Lung (tissue), 12 donors: ENCODE data around the gene HSP90AB1. TPM values are rescaled to one million over a fixed set of nuclear protein-coding genes. Genes with fewer than 3 reads are reported as not detected.
A peak's percentile ranks its signal among the peaks of the same experiment; 100 is the strongest.

Source experiments
- ATAC-seq: fragments of 200-7000 bp; cut with Tn5 transposase; one replicate; pipeline ENCODE4 v1.9.1; 2020; ENCODE audit warnings: moderate number of reproducible peaks; ENCODE audit not compliant: insufficient read depth, low FRiP score
- DNase-seq, 3 donors: peaks; one replicate each; pipeline ENCODE4 v3.0.0-alpha.2; 2013 to 2017
- H3K27ac ChIP-seq, 2 donors: one replicate each; pipeline ENCODE4 v1.5.1; 2013; ENCODE audit warnings: mild to moderate bottlenecking in 2 of 2, moderate library complexity in 2 of 2, control low read depth in 1 of 2, inconsistent platforms in 1 of 2, low read depth in 1 of 2, low read length in 1 of 2
- H3K27me3 ChIP-seq, 3 donors: one replicate each; pipeline ENCODE4 v1.5.1; 2013; ENCODE audit warnings: low read length in 2 of 3; ENCODE audit not compliant: control insufficient read depth in 3 of 3, insufficient read depth in 3 of 3
- H3K36me3 ChIP-seq, 4 donors: one replicate each; pipeline ENCODE4 v1.5.1; 2013; ENCODE audit warnings: low read length in 4 of 4, mild to moderate bottlenecking in 1 of 4, moderate library complexity in 1 of 4; ENCODE audit not compliant: control insufficient read depth in 4 of 4, insufficient read depth in 4 of 4
- H3K4me1 ChIP-seq, 5 donors: one replicate each; pipeline ENCODE4 v1.5.1; 2013; ENCODE audit warnings: low read length in 5 of 5, mild to moderate bottlenecking in 2 of 5, moderate library complexity in 1 of 5; ENCODE audit not compliant: control insufficient read depth in 5 of 5, insufficient read depth in 5 of 5
- H3K4me3 ChIP-seq: one replicate; pipeline ENCODE4 v1.5.1; 2013; ENCODE audit warnings: mild to moderate bottlenecking, control low read depth, moderate library complexity
- H3K9ac ChIP-seq, 2 donors: one replicate each; pipeline ENCODE4 v1.5.1; 2013; ENCODE audit warnings: low read length in 2 of 2, control low read depth in 1 of 2; ENCODE audit not compliant: insufficient read depth in 1 of 2
- H3K9me3 ChIP-seq, 4 donors: one replicate each; pipeline ENCODE4 v1.5.1; 2013; ENCODE audit warnings: low read length in 3 of 4, mild to moderate bottlenecking in 1 of 4, moderate library complexity in 1 of 4; ENCODE audit not compliant: control insufficient read depth in 4 of 4, insufficient read depth in 3 of 4
- WGBS, 2 donors: extraction: QIAGEN DNeasy Blood & Tissue Kit; methylation state at CpG; one replicate each; pipeline ENCODE4 v1.1.7; 2013; 5-methylcytosine and 5-hydroxymethylcytosine counted together
- polyA plus RNA-seq, 2 donors: library from polyadenylated mRNA; stranded (reverse); fragments of 200-250 nt; gene quantifications; one replicate each; pipeline ENCODE4 v1.2.1, GENCODE V29; 2013
- total RNA-seq, 2 donors: library from RNA; depleted of rRNA in 1 of 2; stranded (reverse); fragments of >200 nt in 1 of 2; gene quantifications; one replicate each; pipeline ENCODE4 v1.2.1, GENCODE V29; 2014 to 2021
- TF ChIP-seq, protein P1 (sequence below): IDR thresholded peaks from 2 replicates; pipeline ENCODE4 v1.5.1; 2012; ENCODE audit warnings: mild to moderate bottlenecking; ENCODE audit errors: control extremely low read depth, extremely low read depth
- donor health status: control.
- donor health status: control.
- donor health status: Bipolar disorder and iron deficiency.
- donor health status: healthy.
- donor health status: DM: yes; HTN: yes; CAD: no.

Gene HSP90AB1
- total and polyA plus RNA-seq, 4 donors, result 289 to 700 (median 509) TPM

DNA sequence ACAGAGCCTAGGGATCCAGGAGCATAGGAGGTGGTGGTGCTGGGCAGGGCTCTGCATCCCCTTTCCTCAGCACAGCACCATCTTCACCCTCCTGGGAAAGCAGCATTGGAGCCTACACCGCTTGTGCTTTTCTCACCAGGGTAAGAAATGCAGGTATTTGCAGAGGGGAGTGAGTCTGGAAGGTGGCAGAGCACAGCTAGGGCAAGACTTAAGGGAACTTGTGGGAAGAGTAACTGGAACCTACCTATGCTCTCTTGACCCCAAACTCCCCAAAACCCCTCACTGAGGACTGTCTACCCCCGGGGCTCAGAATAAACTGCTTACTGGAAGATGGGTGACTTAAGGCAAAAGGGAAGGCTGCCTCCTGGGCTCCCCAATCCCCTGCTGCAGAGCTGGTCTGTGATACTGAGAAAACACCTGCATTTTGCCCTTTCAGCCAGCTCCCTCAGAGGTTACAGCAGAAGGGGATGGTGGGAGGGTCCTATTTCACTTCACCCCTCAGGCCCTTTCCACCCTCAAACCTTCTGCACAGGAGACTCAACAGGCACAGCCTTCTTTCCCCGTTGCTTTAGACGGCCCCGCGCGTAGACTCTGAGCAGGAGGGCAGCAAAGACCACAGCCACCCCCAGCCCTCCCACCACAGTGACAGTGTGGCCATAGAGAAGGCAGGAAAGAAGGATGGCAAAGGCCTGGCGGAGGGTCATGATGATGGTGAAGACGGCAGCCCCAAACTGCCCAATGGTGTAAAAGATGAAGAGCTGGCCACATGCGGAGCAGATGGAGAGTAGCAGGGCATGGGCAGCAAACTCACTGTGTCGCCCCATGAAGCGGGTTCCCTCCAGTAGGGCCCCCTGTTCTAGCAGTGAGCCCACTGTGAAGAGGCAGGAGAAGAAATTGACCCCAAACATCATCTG lies 7.5 kb downstream of the HSP90AB1 start:
- no peak overlapping the region for H3K27ac ChIP-seq
- H3K36me3 ChIP-seq, result peaks cover 44 to 51% (median 45%) of the 10 kb centered on the region in 4 donors
- WGBS, 2 donors, result 83 to 89% methylated on average over 12 of the region's 12 CpGs
- H3K9me3 ChIP-seq, result no peaks in the 10 kb centered on the region
- no peak for ATAC-seq
- peaks cover 0 to 19% (median 5%) of the 10 kb centered on the region in 5 donors for H3K4me1 ChIP-seq
- no peak overlapping the region for H3K9ac ChIP-seq
- DNase-seq, result no peak
- H3K4me3 ChIP-seq, result no peak overlapping the region
- TF ChIP-seq, protein P1, sequence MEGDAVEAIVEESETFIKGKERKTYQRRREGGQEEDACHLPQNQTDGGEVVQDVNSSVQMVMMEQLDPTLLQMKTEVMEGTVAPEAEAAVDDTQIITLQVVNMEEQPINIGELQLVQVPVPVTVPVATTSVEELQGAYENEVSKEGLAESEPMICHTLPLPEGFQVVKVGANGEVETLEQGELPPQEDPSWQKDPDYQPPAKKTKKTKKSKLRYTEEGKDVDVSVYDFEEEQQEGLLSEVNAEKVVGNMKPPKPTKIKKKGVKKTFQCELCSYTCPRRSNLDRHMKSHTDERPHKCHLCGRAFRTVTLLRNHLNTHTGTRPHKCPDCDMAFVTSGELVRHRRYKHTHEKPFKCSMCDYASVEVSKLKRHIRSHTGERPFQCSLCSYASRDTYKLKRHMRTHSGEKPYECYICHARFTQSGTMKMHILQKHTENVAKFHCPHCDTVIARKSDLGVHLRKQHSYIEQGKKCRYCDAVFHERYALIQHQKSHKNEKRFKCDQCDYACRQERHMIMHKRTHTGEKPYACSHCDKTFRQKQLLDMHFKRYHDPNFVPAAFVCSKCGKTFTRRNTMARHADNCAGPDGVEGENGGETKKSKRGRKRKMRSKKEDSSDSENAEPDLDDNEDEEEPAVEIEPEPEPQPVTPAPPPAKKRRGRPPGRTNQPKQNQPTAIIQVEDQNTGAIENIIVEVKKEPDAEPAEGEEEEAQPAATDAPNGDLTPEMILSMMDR, result no peak
- H3K27me3 ChIP-seq, result no peaks in the 10 kb centered on the region

DNA sequence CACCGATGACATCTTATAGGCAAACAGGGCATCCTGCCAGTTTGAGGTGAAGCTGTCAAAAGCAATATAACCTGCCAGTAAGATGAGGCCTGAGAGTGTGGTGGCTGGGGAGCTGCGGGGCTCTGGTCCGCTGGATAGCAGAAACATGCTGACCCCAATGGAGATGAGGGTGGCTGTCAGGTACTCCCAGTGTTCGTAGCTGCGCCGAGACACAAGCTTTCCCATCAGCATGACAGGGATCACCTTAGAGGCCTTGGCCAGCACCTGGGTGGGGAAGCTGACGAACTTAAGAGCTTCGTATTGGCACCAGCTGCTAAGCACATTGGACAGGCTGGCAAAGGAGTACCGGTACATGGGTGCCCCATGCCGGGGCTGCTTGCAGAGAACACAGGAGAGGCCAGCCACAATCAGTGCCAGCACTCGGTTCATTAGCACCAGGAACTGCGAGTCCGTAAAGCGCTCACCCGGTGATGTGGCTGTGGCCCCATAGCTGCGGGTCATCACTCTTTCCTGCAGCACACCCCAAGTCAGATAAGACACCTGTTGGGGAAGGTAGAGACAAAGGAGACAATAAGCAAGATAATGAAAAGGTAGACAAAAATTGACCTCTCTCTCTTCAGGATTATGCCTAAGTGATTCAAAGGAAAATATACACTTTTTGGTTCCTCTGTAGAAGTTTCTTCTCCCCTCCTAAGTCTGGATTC lies 8.4 kb downstream of the HSP90AB1 start:
- TF ChIP-seq, protein P1, result no peak
- no peak overlapping the region for H3K4me3 ChIP-seq
- no peak for DNase-seq
- no peaks in the 10 kb centered on the region for H3K27me3 ChIP-seq
- no peak for ATAC-seq
- H3K36me3 ChIP-seq, result peaks cover 36 to 46% (median 42%) of the 10 kb centered on the region in 4 donors
- H3K4me1 ChIP-seq, result peaks cover 0 to 19% (median 5%) of the 10 kb centered on the region in 5 donors
- H3K27ac ChIP-seq, result no peak overlapping the region
- no peaks in the 10 kb centered on the region for H3K9me3 ChIP-seq
- 77 to 83% methylated on average over 16 of the region's 16 CpGs for WGBS, 2 donors
- H3K9ac ChIP-seq, result no peak overlapping the region

DNA sequence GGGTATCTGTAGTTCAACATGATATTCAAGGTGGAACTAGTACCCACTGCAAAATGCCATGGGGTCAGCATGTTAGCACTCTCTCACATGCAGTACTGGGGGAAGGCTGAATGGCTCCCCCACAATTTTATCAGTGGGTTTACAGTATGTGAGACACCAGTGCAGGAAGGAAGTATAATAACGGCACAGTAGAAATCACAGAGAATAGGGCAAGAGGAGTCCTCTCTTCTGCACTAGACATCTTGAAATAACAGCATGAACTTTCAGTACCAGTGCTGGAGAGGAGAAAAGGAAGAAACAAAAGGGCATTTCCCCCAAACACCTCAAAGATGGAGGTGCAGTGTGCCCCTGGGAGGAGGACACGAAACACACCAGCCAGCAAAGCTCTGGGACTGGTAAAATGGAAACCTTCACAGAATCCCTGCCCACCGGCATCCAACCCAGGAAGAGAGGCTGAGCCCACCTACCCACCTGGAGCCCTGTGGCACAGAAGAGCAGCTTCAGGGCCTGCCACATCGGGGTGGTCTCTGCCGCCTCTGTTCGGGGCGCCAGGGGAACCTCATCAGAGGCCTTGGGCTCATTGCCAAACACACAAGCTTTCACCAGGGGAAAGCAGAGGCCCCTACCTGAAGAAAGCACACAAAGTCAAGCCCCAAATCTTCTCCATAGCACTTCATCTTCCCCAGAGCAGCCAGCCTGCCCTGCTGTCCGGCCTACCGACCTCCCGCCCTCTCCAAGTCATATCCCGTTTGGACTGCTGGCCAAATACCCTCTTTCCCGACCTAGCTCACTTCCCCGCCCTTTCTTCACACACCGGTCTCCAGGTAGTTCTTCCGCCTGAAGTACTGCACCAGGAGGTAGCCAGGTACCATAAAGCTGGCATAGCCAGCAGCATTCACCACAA lies 9.2 kb downstream of the HSP90AB1 start:
- 26 to 27% methylated on average over 15 of the region's 15 CpGs for WGBS, 2 donors
- no peaks in the 10 kb centered on the region for H3K9me3 ChIP-seq
- peaks cover 27 to 43% (median 36%) of the 10 kb centered on the region in 4 donors for H3K36me3 ChIP-seq
- no peak for DNase-seq
- peak; percentile 2 for ATAC-seq
- H3K4me3 ChIP-seq, result peak overlapping the region; percentile 83
- TF ChIP-seq, protein P1, result no peak
- H3K9ac ChIP-seq, result peak overlapping the region in 1 of 2 donors; percentile 1
- peaks cover 0 to 19% (median 5%) of the 10 kb centered on the region in 5 donors for H3K4me1 ChIP-seq
- H3K27ac ChIP-seq, result peak overlapping the region; percentile 89
- no peaks in the 10 kb centered on the region for H3K27me3 ChIP-seq
